Measurements from ENCODE around the gene REG3A.

REG3A gene

GRCh38 chr2:79120194-79120713 is 39.3 kb downstream of the REG3A start, which contains the start of gene REG1A:
Gene REG1A, plus strand, starts transcription at chr2:79120488. Its CDS starts 374 bp downstream, at chr2:79120862.
- no peak for DNase-seq (ENCODE audit: low read depth in 2 of 2)

- DNase-seq (ENCODE audit: low read depth in 2 of 2): no peak
Observed at GRCh38 chr2:79116997-79117928, 42.3 kb downstream of the REG3A start.

DNA sequence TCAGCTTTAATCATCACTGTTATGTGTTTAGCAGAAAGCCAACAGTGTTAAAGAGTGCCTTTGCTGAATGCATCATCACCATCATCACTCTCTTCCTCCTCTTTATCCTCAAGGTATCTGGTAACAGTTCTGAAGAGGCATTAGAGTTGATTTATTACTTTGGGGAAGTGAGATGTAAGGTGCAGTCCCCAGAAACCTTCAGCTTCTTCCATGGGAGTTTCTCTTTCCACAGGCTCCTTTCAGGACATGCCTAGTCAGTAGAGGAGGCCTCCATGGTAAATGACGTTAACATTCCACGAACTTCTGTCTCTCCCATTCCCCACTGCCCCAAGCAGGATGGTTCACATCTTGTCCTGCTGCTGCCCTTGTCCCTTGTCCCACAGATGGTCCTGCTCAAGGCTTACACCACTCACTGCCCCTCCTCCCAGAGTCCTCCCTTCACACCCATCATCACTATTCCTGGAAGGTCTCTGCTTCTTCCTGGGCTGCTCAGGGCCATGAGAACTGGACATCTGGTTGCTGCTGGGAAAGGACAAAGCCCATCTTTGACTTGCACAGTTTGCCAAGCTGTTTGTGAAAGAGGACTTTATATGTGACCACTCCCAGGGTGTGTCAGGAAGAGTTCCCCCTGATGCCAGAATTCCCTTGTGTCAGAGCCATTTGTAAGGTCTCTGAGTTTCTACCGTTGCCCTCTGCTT is 44.6 kb downstream of the REG3A start:
- DNase-seq (ENCODE audit: low read depth in 2 of 2): no peak

- DNase-seq (ENCODE audit: low read depth in 2 of 2): no peak
Observed at GRCh38 chr2:79112269-79112668, 47.3 kb downstream of the REG3A start.

All from stimulated activated CD8-positive, alpha-beta memory T cell treated with anti-CD3 and anti-CD28 coated beads, Interleukin-15, amount 100 ng/mL, for 4 hours (primary cell).